Ovary (tissue), 3 donors: ENCODE data around the gene TMEM131.

Experiments
- EP300 ChIP-seq: sonication (generic); formaldehyde crosslinking; IDR thresholded peaks from one replicate; pipeline ENCODE4 v1.6.1; 2017; ENCODE audit warnings: antibody characterized with exemption
- POLR2A ChIP-seq: fragments of 450-650 bp; IDR thresholded peaks from one replicate; pipeline ENCODE4 v1.6.1; 2017; ENCODE audit warnings: antibody characterized with exemption, mild to moderate bottlenecking, moderate library complexity
- TF ChIP-seq, protein P1 (sequence below), 3 donors: fragments of 450-650 bp in 2 of 3; fragments of 200-600 bp in 1 of 3; IDR thresholded peaks; one replicate each; pipeline versions ENCODE4 v1.5.1 to v1.8.0; 2016 to 2022; ENCODE audit warnings: antibody characterized with exemption in 3 of 3, mild to moderate bottlenecking in 1 of 3
- donor health status: DM: no; HTN: no; CAD: no.

DNA sequence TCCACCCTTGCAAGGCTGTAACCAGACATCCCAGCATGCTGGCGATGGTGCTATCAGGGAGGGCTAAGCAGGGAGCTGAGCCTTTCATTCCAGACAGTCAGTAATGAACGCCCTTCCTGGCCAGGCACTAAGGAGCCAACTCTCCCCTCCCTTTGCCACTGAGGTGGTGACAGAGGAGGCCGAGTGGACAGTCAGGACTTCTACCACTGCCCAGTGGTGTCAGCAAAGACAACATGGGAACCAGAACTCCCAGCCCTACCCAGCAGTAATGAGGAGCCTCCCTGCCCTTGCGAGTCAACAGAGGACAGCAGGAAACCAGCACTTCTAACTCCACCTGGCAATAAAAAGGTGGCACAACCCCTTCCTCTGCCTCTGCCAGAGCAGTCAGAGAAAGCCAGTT, 213.8 kb downstream of the TMEM131 start:
- TF ChIP-seq, protein P1, sequence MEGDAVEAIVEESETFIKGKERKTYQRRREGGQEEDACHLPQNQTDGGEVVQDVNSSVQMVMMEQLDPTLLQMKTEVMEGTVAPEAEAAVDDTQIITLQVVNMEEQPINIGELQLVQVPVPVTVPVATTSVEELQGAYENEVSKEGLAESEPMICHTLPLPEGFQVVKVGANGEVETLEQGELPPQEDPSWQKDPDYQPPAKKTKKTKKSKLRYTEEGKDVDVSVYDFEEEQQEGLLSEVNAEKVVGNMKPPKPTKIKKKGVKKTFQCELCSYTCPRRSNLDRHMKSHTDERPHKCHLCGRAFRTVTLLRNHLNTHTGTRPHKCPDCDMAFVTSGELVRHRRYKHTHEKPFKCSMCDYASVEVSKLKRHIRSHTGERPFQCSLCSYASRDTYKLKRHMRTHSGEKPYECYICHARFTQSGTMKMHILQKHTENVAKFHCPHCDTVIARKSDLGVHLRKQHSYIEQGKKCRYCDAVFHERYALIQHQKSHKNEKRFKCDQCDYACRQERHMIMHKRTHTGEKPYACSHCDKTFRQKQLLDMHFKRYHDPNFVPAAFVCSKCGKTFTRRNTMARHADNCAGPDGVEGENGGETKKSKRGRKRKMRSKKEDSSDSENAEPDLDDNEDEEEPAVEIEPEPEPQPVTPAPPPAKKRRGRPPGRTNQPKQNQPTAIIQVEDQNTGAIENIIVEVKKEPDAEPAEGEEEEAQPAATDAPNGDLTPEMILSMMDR (IDR thresholded peaks at IDR 0.05) = no peak
- no peak for TF ChIP-seq POLR2A
- no peak for TF ChIP-seq EP300
